ENCODE results near the gene POU2AF3.

Gene POU2AF3

DNA sequence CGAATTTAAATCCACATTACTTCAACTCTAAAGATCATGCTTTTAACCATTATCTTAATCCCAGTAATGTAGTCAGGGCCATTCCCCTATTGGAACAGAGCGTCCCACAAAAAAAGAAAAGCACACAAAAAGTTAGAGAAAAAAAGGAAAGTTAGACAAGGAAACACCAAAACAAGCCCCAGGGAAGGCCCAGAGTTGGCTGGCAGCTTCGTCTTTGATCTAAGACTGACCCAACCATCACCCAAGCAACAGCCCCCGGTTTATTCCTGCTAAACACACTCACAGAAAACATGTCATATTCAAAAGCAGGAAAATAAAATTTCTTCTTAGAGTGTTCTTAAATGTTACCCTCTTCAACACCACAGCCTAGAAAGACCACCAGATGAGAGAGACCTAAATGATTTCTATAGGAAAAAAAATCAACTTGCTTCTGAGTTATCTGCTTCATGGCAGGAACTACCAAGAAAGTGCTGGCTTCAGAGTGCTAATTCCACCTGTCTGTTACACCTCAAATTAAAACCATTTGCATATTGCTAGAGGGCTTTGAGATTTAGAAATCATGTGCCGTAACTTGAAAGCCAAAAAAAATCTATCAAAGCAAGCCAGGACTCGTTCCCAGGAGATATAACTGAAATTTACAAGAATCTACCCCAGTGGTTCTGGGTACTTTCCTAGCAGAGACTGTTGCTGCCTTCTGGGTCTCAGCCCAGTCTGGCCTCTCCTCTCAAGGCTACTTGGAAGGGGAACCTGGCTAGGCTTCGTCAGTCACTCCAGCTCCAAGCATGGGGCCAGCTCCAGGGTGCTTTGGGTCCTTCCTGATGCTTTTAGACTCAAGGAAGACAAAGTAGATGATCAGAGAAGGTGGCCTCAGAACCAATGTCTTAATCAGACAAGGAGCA, 31.2 kb downstream of the POU2AF3 start:
- DNase-seq = no peak

DNA sequence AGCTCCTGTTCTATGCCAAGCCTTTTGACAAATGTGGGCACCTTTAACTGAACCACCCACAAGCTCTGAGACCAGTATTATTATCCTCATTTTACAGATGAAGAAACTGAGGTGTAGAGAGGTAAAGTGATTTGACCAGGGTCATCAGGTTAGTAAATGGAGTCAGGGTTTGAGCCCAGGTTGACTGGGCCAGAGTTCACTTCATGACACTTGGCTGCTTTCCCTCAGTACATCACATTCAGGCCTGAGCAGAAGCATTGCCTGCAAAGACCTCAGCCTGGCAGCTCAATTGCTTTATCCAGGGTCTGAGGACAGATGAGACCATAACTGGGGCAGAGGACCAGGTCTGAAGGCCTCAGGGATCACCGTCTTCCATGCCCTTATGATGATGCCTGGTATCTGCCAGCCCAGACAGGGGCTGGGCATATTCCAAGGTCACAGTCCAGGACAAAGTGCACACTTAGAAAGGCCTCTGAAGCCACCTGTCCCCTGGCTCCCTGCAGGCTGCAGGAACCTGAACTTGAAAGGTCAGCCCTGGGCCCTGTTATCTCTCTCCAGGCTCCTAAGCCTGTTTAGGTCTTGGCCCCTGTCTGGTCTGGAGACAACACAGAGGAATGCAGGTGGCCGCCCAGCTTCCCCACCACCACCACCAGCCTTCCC, 32.0 kb downstream of the POU2AF3 start:
- no peak for DNase-seq

DNA sequence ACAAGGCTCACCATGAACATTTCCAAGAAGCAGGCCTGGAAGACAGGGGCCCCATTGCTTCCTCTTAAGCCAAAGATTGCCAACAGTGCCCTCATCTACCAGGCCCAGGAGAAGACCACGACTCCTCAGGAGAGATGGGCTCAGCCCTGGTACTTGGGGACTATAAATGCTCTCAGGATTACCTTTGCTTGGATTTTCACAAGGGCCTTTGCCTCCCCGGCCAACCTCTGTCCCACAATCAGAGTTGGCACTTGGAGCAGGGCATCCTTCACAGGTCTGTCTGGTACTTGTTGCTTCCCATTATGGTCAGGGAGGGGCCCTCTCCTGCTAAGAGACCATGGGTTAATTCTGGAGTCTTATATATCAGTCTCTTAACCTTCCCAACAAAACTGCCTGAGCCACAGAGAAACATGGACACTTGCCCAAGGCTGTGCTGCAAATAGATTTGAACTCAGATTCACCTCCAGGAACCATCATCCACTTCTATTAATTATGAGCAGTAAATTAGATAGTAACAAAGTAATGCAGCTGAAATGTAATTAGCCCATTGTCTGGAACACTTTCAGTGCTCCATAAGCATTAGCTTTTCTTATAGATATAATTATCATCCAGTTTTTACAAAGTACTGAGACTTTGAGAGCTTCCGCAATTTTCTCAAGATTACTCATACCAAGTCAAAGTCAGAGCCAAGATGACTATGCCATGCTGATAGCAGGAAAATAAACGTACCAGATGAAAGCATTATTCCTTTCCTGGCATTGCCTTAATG, 33.5 kb downstream of the POU2AF3 start:
- no peak for DNase-seq

DNA sequence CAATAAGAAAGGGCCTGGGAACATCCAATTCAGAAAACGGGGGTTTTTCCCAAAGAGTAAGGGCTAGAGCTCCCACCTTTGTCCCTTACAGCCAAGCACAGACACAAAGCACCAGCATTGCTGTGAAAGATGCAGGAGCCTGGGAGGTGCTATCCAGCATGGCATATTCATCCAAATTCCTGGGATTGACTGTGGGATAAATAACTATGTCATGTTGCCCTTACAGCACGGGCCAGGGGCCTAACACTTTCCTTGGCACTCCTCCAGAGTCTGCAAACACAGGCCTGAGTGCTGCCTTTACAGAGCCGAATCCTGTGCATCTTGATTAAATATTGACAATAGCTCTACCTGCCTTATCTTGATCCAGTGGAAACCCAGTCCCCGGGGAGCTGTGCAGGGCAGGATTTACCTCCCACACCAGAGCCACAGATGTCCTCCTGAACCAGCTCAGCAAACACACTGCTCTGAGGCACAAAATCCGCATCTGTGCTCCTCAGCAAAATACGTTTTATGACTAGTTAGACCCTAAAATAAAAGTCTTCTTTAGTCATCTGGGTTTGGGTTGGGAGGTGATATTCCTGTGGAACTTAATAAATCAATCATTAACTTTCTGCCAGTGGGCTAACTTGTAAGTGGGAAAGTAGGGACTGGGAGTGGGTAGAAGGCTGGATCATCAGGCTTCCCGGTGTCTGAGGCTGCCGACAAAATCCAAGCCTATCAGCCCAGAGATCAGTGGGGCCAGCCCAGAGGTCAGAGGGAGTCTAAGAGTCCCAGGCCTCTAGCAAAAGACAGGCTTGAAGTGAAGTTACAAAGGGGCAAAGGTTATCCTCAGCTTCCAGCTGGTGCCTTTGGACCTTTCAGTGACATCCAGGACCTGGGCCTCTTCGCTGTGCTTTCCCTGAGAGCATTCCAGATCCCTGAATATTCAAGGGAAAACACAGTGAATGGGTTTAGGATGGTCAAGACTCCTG, 36.5 kb downstream of the POU2AF3 start:
- DNase-seq = no peak

DNA sequence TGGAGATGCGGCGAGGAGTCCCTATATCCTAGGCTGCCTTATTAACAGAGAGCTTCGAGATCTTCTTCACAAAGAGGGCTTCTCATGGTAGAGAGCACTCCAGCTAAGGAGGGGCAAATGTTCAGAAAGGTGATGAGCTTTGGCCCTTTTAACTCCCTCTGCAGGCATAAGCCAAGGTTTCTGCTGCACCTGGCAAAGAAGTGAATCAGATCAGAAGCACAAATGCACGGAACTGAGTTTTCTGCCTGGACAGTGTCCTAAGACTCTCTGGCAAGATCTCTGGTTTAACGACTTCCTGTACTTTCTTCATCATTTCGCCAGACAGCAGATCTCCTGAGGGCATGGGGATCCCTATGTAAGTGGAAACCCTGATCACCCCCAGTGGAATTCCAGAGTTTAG, 37.2 kb downstream of the POU2AF3 start:
- no peak for DNase-seq

DNA sequence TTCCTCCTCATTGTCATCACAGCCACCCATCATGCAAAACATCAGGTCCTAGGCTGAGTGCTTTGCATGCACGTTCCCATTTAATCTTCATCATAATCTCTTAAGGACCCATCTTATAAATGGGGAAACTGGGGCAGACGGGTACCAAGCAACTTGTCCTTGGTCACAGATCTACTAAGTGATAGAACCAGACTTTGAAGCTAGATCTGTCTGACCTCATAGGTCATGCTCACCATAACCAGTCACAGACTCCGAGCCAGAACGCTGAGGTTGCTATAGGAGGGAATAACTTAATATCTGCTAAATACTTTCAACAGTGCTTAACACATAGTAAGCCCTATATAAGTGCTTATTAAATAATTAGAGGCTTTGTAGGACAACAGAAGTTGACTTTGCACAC, 37.7 kb downstream of the POU2AF3 start:
- no peak for DNase-seq

DNA sequence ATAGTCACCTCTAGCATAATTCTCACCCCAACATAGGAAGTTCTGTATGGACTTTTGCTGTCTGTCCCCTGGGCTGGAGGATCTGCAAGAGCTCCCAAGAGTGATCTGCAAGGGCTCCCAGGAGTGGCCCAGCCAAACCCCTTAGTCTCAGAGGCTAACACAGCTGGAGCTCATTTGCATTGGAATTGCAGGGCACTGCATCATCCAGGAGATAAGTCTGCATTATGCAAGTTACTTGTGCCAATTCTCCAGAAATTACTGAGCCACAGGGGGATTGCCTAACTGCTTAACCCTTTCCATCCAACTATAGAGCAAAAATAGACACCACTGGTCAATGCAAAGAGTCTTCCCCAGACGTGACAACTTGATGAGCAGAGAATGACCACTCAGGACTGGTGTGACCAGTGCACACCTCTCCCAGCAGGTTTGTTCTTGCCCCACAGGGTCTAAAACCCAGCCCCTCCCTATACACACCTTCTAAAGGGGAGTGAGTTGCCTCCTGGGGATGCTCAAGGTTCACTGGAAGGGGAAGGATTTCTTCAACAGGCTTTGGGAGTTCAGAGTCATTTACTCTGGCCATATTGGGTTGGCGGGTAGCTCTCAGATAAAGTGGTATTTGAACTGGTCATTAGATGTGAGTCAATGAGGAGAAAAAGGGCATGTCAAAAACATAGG, 38.4 kb downstream of the POU2AF3 start:
- peak; percentile 71 for DNase-seq

DNA sequence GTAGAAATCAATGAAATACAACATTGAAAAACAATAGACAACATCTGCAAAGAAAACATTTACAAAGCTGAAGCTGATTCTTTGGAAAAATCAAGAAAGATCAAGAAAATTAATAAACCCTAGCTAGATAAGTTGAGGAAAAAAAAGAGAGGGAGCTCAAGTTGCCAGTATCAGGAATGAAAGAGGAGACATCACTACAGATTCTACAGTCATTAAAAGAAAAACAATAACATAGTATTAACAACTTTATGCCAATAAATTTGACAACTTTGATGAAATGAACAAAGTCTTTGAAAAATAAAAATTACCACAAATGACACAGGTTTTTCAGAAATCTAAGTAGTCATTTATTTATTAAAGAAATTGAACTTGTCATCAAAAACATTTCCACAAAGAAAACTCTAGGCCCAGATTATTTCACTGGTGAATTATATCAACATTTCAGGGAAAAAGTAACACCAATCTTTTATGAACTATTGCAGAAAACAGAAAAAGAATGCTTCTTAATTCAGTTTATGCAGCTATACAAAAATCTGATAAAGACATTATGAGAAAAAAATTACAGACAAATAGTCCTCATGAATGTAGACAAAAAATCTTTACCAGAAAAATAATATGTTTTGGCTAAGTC, 41.5 kb downstream of the POU2AF3 start:
- DNase-seq = no peak

DNA sequence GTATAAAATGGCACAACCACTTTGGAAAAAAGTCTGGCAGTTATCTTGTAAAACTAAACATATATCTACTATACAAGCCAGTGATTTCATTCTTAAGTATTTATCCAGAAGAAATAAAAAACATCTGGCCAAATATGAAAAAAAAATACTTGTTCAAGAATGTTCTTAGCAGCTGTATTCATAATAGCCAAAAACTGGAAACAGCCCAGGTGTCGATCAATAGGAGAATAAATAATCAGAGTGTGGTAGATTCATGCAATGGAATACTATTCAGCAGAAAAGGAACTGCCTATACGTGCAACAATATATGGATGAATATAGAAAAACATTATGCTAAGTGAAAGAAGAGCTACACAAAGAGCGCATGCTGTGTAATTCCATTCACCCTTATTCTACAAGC, 44.0 kb downstream of the POU2AF3 start:
- DNase-seq = no peak

DNA sequence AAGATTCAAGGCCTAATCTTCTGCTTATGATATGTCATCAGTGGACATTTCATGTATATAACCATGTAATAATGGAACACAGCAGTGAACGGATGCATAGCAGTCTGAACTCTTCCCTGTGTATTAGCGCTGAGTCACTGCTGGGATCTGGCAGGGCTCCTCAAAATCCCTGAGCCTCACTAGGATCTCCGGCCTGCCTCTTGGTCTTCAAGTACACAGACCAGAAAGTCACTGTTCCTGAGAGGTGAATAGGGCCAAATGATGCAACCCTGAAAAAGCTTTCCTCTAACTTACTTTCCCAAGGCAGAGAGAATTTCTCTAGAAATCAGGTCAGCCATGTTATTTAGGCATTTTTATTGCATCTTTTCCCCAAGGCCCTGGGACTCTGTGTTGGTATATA, 45.7 kb downstream of the POU2AF3 start:
- peak; percentile 75 for DNase-seq

DNA sequence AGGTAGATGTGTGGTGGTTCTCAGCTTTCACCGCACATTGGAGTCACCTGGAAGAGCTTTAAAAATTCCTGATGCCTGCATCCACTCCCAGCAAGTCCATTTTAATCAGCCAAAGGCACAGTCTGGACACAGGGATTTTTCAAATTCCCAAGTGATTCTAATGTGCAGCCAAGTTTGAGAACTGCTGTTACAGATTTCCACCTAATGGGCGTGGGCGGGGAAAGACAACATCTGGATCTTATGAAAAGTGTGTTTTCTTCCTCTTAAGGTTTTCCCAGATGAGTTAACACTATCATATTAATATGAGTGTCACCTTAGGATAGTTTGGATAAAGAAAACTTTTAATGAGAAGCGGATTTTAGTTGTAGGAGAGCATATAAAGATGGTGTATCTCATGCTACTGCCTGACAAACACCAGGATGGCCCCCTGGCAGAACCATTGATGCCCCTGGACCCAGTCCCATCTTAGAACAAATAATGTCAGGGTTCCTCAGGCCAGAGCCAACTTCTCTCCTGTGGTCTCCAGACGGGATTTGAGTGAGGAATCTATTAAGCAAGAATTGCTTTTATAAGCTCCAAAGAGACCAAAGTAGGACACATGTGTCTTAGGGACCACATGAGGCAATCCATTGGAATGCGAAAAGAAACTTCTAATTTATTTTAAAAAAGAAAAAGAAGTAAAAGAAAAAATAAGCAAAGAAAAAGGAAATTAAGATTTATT, 48.8 kb downstream of the POU2AF3 start:
- no peak for DNase-seq

DNA sequence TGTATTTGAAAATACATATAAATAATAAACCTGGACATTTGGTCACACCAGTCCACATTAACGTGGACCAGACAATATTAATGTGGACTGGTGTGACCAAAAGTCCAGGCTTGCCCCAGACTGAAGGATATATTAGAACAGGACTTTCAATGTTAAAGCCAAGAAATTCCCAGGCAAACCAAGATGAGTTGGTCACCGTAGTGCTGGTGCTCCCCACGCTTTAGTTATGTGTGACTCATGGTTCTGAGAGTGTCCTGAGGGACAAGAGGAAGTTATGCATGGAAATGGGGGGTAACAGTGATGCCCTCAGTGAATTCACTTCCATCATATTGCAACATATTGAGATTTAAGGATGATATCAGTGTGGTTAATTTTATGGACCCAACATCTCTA, 49.4 kb downstream of the POU2AF3 start:
- peak; percentile 53 for DNase-seq

DNA sequence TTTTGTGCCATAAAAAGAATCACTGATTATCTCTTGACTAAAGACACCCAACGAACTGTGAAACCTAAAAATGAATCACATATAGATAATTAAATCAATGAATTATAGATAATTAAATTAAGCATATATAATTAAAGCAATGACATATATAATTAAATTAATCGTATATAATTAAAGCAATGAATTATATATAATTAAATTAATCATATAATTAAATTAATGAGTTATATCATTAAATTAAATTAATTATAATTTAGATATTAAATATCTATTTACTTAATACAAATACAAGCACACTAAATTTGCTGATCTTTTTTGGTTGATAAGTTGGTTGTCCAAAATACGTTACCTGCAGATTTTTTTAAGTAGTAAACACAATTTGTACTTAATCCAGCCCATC, 49.8 kb downstream of the POU2AF3 start:
- no peak for DNase-seq

DNA sequence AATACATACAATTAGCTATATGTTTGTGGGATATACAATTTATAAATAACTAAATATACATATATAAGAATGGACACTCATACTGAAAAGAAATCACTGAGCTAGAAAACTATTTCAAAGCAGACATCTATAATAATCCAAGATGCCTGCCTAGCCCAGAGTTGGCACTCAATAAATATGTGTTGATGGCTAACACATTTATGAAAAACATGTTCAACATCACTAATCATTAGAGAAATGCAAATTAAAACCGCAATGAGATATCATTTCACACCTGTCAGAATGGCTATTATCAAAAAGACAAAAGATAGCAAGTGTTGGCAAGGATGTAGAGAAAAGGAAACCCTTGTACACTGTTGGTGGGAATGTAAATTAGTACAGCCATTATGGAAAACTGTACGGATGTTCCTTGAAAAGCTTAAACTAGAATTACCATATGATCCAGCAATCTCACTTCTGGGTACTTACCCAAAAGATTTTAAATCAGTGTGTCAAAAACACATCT, 50.9 kb downstream of the POU2AF3 start:
- DNase-seq = no peak

DNA sequence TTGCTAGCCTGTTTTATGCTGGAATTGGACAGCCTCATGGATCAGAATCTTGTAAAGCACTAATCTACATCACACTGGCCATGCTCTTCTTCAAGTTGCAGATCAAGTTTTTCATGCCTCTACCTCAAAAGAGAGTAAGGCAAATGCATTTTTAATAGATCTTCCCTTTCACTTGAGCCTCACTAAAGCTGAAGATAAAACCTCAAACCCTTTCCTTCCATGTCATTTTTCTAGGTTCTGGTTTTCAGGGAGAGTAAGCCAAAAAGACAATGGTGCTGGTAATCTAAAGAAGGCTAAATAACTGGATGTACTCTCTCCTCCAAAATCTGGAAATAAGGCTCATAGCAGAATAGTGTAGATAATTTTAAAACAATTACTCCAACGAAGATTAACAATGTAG, 52.5 kb downstream of the POU2AF3 start:
- no peak for DNase-seq

DNA sequence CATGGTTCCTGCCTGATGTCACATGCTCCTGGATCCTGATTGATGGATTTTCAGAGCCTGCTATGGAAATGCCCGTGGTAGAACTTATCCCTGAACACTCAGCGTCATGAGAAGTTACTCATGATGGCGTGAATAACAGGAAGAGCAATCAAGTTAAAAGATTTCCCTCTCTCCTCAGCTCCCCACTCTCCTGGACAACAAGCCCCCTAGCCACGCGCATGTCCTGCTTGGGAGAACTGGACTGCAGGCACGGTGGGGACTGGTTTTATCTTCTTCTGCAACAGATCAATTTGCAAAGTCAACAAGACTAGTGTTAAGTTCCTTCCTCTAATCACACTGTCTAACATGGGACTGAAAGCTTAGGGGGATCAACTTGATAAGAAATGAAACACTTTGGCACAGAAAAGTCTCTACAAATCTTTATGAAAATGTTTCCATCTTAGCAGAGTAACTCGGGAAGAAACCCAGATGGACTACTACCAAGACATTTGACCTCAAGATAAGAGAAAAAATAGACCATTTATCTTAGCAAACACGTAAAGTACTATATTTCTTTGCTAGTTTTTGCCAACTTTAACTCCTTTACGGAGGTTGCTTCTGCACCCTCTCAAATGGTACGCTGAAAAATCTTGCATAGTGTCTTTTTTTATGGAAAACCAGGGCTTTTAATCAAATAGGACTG, 53.2 kb downstream of the POU2AF3 start:
- DNase-seq = no peak

DNA sequence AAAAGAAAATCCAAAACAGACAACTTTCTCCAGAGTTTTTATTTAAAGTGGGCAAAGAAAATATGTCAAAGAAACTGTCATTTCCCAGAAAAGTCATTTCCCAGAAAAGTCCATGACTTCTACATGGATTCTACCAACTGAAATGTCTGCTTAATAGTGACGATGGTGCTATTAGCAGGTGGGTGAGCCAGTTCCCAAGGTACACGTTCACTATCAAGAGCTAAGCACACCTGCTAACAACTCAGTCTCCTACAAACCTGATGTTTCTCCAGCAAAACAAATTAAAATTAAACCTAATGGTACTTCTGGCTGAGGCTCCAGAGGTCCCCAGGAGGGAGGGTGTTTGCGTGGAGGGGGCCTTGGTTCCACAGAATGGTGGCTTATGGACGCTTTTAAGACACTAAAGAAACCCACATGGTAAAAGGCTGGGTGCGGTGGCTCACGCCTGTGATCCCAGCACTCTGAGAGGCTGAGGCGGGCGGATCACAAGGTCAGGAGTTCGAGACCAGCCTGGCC, 53.9 kb downstream of the POU2AF3 start:
- no peak for DNase-seq

DNA sequence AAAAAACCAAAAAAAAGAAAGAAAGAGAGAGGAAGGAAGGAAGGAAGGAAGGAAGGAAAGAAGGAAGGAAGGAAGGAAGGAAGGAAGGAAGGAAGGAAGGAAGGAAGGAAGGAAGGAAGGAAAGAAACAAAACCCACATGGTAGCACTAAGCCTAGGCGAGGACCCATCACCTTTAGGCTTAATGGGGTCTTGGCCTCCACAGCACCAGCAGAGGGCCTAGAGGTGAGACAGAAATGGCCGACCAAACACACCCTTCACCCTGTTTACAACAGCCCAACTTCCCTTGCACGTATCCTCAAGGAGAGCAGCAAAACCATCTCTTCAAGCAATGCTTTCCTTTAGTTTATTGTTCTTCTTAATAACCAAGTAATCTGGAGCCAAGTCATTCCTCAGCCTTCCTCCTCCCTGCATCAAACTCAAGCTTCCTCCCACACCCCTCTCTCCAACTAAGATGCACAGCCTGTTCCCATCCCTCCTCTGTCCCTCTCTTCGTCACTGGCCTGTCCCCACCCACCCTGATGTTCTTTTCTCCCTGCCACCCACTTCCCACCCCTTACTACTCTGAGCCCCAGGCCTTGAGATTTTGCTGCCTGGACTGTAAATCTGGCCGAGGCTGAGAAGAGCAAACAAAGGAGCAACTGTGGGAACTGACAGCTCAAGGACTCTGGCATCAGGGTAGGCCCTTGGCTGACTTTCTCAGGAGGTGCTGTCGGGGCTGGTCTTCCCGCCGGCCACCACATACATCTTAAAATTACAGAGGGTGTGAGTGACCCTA, 54.8 kb downstream of the POU2AF3 start:
- no peak for DNase-seq
